HG03108 (cell line): ENCODE data around the gene ALDH3B1.

ENCODE experiments used
- ATAC-seq: cut with Tn5 transposase; IDR thresholded peaks from one replicate; pipeline ENCODE4 v1.9.1; 2021; ENCODE audit warnings: moderate library complexity; ENCODE audit not compliant: unreplicated experiment

Gene ALDH3B1

DNA sequence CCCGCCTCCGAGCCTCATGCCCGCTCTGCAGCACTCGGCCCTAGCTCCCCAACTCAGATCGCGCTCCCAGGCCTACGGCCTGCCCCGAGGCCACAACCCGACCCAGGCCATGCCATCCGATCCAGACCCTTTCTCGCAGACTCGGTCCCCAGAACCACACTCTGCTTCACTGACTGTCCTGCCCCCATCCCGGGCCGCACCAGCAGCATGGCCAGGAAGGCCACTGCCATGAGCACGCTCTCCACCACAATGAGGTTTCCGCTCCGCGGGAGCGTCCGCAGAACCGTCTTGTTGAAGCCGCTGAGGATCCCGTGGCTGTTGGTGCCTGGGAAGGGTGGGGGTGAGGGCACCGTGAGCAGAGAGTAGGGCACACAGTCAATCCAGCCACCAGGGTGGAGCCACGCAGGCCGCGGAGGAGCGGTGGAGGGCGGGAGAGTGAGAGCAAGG lies 12.6 kb upstream of the ALDH3B1 start:
- ATAC-seq = no peak

DNA sequence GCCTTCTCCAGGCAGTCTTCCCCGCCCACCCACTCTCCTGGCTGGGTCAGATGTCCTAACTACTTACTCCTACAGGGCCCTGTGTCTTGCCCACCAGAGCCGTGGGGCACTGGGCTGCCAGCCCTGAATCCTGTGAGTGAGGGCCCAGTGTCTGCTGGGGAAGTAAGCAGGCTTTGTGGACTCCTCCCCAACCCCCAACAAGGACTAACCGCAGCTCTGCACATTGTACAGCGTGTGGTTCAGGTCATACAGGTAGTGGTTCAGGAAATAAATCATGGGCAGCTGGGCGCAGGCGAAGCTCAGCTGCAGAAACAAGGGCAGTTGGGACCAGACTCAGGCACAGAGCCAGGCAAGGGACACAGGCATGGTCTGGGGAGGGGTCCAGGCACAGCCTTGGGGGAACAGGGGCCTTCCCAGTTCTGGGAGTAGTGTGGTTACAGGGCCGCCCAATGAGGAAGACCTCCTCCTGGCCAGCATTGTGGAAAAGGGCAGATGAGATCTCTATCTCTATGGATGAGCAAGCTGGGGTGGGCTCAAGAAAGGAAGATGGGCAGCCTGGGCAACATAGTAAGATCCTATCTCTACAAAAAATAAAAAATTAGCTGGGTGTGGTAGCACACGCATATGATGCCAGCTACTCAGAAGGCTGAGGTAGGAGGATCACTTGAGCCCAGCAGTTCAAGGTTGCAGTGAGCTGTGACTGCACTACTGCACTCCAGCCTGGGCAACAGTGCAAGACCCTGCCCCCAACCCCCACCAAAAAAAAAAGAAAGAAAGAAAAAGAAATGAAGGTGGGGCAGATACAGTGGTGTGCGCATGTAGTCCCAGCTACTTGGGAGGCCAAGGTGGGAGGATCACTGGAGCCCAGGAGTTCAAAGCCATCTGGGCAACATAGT lies 11.7 kb upstream of the ALDH3B1 start:
- ATAC-seq = no peak

DNA sequence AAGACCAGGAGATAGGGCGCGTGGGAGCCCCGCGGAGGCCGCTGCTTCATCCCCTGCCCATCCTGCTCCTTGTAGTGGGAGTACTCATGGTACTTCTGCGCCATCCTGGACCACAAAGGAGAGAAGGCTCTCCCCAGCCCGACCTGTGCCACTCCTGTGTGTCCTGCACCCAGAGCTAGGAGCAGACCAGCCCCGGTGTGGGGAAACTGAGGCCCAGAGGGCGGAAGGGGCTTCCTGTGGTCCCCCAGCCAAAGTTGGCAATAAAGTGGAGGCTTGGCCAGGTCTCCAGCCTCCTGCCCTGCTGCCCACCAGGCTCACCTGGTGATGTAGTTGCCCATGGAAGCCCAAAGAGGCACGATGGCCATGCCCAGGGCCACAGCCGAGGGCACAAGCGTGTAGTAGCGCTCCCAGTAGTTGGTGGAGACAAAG lies 10.9 kb upstream of the ALDH3B1 start:
- no peak for ATAC-seq

DNA sequence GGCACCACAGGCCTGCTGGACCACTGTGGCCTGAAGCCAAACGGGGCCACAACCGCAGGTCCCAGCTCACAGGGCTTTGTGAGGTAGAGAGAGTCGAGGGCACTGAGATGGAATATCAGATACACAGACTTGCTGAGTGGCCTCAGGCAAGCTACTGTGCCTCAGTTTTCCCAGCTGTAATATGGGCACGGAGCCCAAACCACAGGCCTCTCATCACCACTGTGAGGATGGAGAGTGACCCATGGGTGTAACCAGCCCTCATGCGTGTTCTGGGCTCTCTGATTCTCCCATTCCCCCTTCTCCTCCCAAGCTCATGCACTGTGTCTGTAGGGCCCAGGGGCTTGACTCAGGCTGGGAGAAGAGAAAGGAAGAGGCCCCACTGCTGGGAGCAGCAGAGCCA lies 10.4 kb upstream of the ALDH3B1 start:
- ATAC-seq = no peak

- peak; percentile 32 for ATAC-seq
Observed at GRCh38 chr11:68002575-68002937, 7.6 kb upstream of the ALDH3B1 start.

GRCh38 chr11:68002938-68003845 lies 6.9 kb upstream of the ALDH3B1 start:
- peak; percentile 32 for ATAC-seq

DNA sequence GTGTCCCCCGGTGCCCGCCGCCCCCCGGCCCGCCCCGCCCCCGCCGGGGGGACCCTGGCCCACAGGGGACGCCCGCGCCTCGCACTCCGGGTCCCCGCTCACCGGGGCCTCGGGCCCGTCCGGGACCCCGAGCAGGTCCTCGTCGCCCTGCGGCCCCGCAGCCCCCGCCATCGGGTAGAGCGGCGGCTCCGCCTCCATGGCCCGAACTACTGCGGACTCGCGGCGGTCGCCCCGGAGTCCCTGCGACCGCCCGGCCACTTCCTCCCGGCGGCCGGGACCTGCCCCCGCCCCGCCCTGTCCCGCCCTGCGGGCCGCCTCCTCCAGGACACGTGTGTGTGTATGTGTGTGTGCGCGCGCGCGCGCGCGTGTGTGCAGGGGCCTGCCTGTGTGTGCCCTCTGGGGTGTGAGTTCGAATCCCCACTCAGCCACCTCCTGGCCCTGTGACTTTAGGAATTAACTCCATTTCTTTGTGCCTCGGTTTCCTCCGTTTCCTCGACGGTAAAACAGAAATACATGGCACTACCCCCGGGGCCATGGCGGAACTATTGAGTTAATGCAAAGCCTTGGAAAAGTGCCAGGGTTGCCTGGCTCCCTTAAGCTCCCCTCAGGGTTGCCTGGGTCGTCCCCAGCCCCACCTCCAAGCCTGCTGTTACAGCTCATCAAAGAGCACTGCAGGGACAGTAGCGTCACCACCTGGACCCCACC lies 6.1 kb upstream of the ALDH3B1 start, which contains the start of gene UNC93B1:
Gene UNC93B1, minus strand, starts transcription at position 252 of the 705 bp plus-strand sequence. Its CDS starts 54 bp downstream, at position 198.
- ATAC-seq = peak; percentile 56

DNA sequence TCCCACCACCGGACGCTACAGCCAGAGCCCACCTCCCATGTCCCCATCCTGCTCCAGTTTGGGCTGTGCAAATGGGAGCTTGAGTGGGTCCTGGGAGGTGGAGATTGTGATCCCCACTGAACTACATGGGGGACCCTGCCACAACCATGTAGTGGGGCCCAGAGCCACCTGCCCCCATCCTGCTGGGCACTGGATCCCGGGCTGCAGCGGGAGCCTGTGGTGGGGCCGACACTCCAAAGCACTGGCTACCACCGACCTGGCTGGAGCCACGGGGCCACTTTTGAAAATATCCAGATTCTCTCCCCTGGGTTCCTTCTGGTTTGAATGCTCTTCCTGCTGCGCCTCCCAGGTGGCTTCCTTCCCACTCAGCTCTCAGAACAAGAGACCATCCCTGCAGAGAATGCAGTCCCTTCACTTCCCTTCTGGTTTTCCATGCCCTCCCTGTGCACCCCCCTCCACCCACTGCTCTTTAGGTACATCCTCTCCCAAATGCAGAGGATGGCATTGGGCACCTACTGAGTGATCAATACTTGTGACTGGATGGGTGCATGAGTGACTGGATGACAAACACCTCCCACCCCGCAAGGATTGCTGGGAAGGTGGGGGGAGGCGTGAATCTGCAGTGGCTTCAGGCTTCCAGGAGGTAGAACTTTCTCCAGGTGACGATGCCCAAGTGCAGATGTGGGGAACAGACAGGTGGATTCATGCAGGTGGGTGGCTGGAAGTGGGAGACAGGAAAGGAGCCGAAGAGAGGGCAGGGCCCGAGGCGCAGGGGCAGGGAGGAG lies 5.4 kb upstream of the ALDH3B1 start:
- ATAC-seq = no peak

DNA sequence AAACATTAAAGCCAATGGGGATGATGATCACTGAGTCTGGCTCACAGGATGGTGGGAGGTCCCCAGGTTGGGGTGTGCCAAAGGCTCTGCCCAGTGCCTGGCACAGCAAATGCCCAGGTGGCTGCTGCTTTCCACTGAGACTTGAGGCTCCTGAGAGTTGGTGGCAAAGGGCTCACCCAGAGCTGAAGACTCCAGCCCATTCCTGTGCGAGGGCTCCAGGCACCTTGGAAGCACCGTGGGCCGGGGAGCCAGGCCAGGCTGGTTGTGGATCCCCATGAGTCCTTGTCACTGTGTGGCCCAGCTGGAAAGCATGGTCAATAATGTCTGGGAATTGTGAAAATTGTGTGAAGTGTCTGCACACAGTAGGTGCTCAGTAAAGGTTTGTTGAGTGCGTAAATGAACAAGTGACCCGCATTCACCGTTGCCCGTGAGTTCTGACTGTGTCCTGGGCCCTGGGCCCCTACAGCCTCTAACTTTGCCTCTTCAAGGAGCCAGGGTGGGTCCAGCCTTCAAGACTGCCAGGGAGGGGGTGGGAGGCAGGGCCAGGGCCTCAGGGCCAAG lies 3.4 kb upstream of the ALDH3B1 start:
- no peak for ATAC-seq

DNA sequence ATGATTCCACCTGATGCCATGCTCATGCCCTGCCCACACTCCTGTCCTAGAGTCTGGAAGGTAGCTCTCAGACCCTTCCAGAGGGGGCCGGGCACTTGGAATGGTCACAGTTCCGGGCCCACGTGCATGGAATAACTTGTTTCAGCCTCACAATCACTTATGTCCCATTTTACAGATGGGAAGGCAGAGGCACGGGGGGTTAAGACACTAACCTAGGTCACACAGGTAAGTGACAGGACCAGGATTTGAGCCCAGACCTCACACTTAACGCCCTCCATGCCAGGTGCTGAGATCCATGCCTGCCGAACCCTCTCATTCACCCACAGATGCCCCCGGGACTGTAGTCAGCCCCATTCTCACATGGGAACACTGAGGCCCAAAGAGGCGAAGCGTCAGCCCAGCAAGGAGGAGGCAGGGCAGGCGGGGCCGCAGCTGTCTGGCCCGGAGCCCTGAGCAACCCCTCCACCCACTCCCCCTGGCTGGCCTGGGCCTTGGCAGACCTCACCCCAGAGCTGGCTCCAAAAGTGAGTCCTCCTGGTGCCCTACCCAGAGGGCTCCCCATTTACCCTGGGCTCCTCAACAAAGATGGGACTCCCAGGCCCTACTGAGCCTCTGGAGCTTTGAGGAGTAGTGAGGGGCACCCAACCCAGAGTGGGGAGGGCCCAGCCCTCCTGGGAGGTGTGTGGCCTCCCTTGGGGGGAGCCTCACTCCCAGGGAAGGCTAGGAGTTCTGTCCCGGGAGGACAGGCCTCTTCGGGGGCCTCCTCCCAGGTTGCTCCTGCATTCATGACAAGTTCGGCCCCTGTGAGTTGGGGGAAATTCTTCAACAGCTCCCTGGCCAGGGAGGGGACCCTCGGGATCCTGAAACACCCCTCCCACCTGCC lies 2.4 kb upstream of the ALDH3B1 start:
- no peak for ATAC-seq

DNA sequence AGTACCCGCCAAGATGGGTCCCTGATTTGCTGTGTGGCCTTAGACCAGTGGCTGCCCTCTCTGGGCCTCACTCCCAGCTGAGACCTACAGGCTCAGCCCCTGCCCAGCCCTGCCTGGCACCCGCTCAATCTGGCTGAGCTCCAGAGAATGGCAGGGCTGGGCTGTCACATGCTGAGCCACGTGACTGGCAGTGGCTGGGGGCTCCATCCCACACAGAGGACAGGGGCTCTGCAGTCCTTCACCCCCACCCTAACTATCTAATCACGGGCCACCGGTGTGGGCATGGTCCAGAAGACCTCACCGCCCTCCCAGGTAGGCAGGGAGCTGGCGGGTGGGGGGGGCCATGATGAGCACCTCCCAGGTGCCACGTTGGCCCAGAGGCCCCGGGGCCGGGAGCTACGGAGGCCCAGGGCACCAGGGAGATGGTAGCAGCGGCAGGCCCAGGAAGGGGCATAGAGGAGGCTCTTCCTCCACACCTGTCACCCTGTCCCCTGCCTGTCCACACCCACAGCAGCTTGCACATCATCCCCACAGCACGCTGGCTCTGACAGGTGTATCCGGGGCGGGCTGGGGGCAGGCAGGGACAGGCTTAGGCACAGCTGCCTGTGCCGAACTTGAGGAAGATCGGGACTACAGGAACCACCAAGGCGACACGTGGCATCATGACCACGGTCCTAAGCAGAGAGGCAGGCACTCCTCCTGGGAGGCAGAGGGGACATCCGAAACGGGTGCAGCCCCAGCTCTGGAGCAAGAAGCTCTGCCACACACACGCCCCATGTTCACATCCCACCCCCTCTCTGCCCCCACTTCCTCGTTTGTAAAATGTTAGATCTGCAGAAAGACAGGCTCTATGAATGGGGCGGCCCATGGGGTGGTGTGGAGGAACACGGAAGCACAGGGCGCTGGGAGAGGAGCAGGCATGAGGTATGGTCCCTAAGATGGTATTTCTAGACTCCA lies 1.5 kb upstream of the ALDH3B1 start:
- ATAC-seq = no peak

DNA sequence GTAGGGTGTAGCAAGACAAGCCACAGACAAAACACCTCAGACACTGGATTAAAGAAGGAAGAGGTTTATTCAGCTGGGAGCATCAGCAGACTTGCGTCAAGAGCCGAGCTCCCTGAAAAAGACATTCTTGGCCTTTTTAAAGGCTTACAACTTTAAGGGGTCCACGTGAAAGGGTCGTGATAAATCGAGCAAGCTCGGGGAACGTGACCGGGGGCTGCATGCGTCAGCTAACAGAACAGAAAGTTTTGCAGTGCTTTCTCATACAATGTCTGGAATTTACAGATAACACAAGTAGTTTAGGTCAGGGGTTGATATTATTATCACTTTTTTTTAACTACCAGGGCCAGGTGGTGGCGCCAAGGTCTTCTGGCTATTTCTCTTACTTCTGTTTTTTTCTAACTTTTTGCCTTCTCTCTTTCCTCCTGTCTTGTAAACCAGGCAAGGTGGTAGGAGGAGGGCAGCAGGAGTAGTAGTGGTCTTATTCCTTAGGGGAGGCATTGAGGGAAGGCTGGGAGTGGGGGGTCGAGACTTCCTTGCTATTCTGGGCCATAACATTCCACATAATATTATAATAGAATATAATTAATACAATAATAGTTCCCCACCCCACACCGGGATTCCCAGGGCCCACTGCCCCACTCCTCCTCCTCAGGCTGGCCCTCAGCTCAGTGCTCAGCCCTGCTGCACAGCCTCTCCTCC lies 587 bp upstream of the ALDH3B1 start:
- no peak for ATAC-seq

GRCh38 chr11:68011051-68011943 lies 1.2 kb downstream of the ALDH3B1 start:
- ATAC-seq = no peak

DNA sequence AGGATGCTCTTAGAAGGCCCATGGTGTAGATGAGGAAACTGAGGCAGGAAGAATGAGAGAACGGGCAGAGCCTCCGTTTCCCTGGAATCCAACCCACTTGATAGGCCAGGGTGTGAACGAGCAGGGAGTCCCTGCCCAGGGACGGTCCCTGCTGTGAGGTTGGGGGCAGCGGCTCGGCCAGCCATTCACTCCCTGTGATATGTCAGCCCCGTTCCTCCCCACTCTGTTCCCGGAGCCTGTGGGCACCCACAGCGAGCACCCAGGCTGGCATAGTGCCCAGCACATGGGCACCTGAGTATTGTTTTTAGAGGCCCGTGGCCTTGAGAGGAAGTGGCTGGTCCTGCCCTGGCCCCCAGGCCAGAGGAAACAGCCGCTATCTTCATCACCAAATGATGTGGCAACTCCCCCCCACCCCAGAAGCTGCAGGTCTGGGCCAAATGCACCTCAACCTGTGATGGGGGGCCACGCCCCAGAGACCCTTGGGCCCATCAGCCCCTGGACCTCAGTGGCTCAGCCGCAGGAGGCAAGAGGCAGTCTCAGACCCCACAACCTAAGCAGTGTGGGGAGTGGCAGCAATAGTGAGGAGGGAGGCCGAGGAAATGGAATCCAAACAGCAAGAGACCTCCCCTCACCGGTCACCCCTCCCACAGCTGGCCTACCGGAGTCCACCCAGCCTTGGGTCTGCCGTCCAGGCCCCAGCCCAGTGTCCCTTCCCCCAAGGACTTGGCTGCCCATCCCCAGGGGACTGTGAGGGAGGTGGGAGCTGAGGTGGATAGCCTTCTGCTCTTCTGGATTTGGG lies 2.1 kb downstream of the ALDH3B1 start:
- ATAC-seq = no peak

DNA sequence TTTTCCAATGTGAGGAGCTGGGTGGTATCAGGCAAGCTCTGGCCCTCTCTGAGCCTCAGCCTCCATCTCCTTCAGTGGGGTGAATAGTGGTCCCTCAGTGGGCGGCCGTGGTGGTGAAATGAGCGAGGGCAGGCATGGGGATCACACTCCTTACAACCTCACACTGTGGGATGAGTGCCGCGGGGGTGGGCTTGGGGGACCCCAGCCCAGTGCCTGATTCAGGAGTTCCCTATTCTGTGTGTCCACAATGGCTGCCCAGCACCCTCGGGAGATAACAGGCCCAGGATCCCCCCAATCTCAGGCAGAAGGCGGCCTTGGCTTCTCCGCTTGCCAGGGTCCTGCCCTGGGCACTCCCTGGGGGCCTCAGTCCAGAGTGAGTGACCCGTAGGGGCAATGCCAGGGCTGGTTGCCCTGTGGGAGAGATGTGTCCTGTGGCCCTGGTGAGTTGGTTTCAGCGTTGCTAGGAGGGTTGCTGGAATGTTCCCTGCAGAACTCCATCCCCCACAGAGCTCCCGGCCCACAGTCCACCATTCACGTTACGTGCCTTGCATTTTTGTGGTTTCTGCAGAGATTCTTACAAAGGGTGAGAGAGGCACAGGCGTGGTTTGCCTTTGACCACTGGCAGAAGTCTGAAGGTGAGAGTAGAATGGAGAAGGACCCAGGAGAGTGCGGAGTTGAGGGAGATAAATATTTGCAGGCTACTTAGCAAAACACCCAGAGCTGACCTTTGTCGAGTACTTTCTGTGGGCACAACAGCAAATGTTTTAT lies 2.9 kb downstream of the ALDH3B1 start:
- ATAC-seq = no peak
